ENCODE results near the gene UROC1. TPM values are rescaled to one million over a fixed set of nuclear protein-coding genes. Genes with fewer than 3 reads are reported as not detected.

The UROC1 gene
- total RNA-seq, 4 donors from 2014 or later: not detected

- peaks cover 0 to 5% (median 0%) of the 10 kb centered on the region in 4 donors for H3K4me1 ChIP-seq
- H3K9me3 ChIP-seq: no peaks in the 10 kb centered on the region
- WGBS, 2 donors: 50 to 70% methylated on average over 3 to 4 of the region's 4 CpGs
- TF ChIP-seq POLR2A (IDR thresholded peaks at IDR 0.05) (no peak), CTCF (IDR thresholded peaks at IDR 0.05) (no peak), EP300 (IDR thresholded peaks at IDR 0.05) (no peak)
- H3K27me3 ChIP-seq: no peaks in the 10 kb centered on the region
- peaks cover 3 to 87% (median 27%) of the 10 kb centered on the region in 3 donors for H3K36me3 ChIP-seq
- H3K4me3 ChIP-seq: no peak overlapping the region
- no peak overlapping the region for H3K27ac ChIP-seq
- no peak for DNase-seq (ENCODE audit: low spot score in 2 of 2)
Measured at GRCh38 chr3:126456211-126456610, 61.4 kb downstream of the UROC1 start.

GRCh38 chr3:126454437-126455198 is 63.0 kb downstream of the UROC1 start:
- H3K4me3 ChIP-seq: no peak overlapping the region
- H3K27me3 ChIP-seq: no peaks in the 10 kb centered on the region
- no peaks in the 10 kb centered on the region for H3K9me3 ChIP-seq
- H3K27ac ChIP-seq: no peak overlapping the region
- WGBS, 2 donors: 84 to 87% methylated on average over 6 of the region's 6 CpGs
- DNase-seq (ENCODE audit: low spot score in 2 of 2): no peak
- H3K4me1 ChIP-seq: peaks cover 0 to 5% (median 0%) of the 10 kb centered on the region in 4 donors
- TF ChIP-seq EP300 (IDR thresholded peaks at IDR 0.05) (no peak), CTCF (IDR thresholded peaks at IDR 0.05) (no peak), POLR2A (IDR thresholded peaks at IDR 0.05) (no peak)
- H3K36me3 ChIP-seq: peaks cover 0 to 87% (median 21%) of the 10 kb centered on the region in 3 donors

DNA sequence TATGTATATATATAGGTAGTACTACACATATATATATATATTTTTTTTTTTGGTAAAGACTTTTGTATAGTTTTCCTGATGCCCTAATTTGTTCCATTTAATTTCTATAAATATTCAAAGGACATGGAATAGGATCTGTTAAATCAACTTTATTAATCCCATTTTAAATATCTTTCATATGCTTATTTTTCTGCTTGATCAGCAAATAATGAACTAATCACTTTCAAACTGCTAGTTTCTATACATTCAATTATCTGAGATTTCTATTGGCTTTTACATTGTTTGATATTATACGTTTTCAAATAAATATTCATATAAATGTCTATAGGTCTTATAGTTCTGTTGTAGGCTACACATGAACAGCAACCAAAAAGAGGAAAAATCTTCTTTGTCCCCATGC is 63.5 kb downstream of the UROC1 start:
- TF ChIP-seq EP300 (IDR thresholded peaks at IDR 0.05) (no peak), POLR2A (IDR thresholded peaks at IDR 0.05) (no peak)
- WGBS, 2 donors: 80 to 81% methylated on average over 1 of the region's 1 CpG
- peaks cover 0 to 87% (median 19%) of the 10 kb centered on the region in 3 donors for H3K36me3 ChIP-seq

DNA sequence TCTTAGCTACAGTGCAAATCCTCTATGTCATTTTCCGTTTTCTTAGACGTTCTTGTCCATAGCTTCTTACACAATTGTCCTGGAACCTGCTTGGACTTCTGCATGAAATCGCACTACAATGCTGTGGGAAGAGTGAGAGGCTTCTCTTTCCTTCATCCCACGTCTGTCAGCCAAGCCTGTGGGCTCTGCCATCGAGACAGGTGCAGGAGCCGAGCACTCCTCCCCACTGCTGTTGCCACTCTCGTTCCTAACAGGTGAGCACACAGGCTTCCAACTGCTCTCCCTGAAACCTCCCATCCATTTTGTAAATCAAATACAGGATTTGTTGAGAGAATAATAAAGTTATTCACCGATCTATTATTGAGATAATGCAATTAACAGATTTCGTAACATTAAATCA is 65.4 kb downstream of the UROC1 start:
- Histone ChIP-seq H3K27me3 (no peaks in the 10 kb centered on the region), H3K4me1 (peaks cover 0 to 5% (median 0%) of the 10 kb centered on the region in 4 donors), H3K36me3 (peaks cover 0 to 87% (median 7%) of the 10 kb centered on the region in 3 donors), H3K4me3 (no peak overlapping the region), H3K27ac (no peak overlapping the region), H3K9me3 (no peaks in the 10 kb centered on the region)
- no peak for DNase-seq (ENCODE audit: low spot score in 2 of 2)
- no peak for TF ChIP-seq CTCF (IDR thresholded peaks at IDR 0.05)
- no peak for TF ChIP-seq POLR2A (IDR thresholded peaks at IDR 0.05)
- TF ChIP-seq EP300 (IDR thresholded peaks at IDR 0.05): no peak
- WGBS, 2 donors: 86 to 90% methylated on average over 9 of the region's 9 CpGs

More for the DNA sequence above, 63.5 kb downstream of the UROC1 start:
- peaks cover 0 to 5% (median 0%) of the 10 kb centered on the region in 4 donors for H3K4me1 ChIP-seq
- H3K27me3 ChIP-seq: no peaks in the 10 kb centered on the region
- H3K4me3 ChIP-seq: no peak overlapping the region
- H3K9me3 ChIP-seq: no peaks in the 10 kb centered on the region
- no peak for DNase-seq (ENCODE audit: low spot score in 2 of 2)
- H3K27ac ChIP-seq: no peak overlapping the region

DNA sequence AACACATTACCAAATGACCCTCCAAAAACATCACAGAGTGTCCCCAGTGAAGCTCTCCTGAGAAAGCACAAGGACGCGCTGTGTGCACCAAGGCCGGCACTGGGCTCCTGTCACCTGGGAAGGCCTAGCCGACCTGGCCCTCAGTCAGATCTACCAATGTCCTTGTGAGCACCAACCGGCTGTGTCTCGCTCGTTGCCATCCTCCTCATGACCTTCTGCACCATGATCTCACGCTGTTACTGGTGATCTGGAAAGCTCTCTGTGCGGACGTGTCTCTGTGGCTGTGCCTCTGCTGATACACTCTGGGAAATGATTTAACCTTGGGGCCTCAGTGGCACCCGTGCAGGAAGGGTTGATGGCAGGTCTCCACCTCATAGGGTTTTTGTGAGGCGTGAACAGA is 66.1 kb downstream of the UROC1 start:
- DNase-seq (ENCODE audit: low spot score in 2 of 2): no peak
- 88 to 90% methylated on average over 12 of the region's 12 CpGs for WGBS, 2 donors
- H3K36me3 ChIP-seq: peaks cover 0 to 80% (median 7%) of the 10 kb centered on the region in 3 donors

More for the DNA sequence above, 66.1 kb downstream of the UROC1 start:
- Histone ChIP-seq H3K4me3 (no peak overlapping the region), H3K9me3 (no peaks in the 10 kb centered on the region), H3K27me3 (no peaks in the 10 kb centered on the region), H3K4me1 (no peaks in the 10 kb centered on the region), H3K27ac (no peak overlapping the region)
- TF ChIP-seq CTCF (IDR thresholded peaks at IDR 0.05): no peak
- no peak for TF ChIP-seq POLR2A (IDR thresholded peaks at IDR 0.05)
- TF ChIP-seq EP300 (IDR thresholded peaks at IDR 0.05): no peak
